GM12878 (cell line): ENCODE data around the gene PCSK2. TPM values are rescaled to one million over a fixed set of nuclear protein-coding genes. Genes with fewer than 3 reads are reported as not detected.

Experiments
- ATAC-seq: fragments of 200-7000 bp; cut with Tn5 transposase; 3 replicates; pipeline ENCODE4 v1.9.1; 2020; ENCODE audit warnings: mild to moderate bottlenecking, moderate library complexity
- BruUV-seq: library from RNA; stranded (reverse); fragments of 400-500 nt; replicated peaks from 2 replicates; lab custom pipeline; 2021; lab: Mats Ljungman, UMichigan
- CTCF ChIA-PET: fragments of 300-600 bp; sonication (Branson Sonifier 250); formaldehyde crosslinking; extraction: SDS; loops from one replicate; lab custom pipeline; 2021; ENCODE audit warnings: inconsistent platforms; lab: Yijun Ruan, JAX
- POLR2A ChIA-PET: fragments of 350-600 bp; formaldehyde crosslinking; extraction: SDS; loops from one replicate; lab custom pipeline; 2021; ENCODE audit warnings: inconsistent platforms; lab: Charles Lee
- RAD21 ChIA-PET: fragments of 300-600 bp; sonication (Branson Sonifier 250); formaldehyde crosslinking; loops from one replicate; lab custom pipeline; 2023; ENCODE audit warnings: antibody characterized with exemption; ENCODE audit not compliant: unreplicated experiment; lab: Charles Lee
- SMC1A ChIA-PET: fragments of 300-600 bp; sonication (Branson Sonifier 250); formaldehyde crosslinking; loops from one replicate; lab custom pipeline; 2023; ENCODE audit not compliant: unreplicated experiment, uncharacterized antibody; lab: Charles Lee
- DNase-seq: peaks from one replicate; pipeline ENCODE4 v3.0.0-alpha.2; 2011; ENCODE audit warnings: low read depth, low spot score
- FAIRE-seq: peaks from 3 replicates; lab custom pipeline; 2011; peaks lifted over from hg19 to GRCh38; lab: Jason Lieb, UNC
- H2AFZ ChIP-seq: 2 replicates; pipeline ENCODE4 v1.6.0; 2011; ENCODE audit warnings: low read depth, low read length, control low read depth; ENCODE audit not compliant: control insufficient read depth
- H3K27ac ChIP-seq: 2 replicates; pipeline ENCODE4 v1.5.1; 2011; ENCODE audit warnings: control low read depth; ENCODE audit not compliant: control insufficient read depth, insufficient read depth
- H3K27me3 ChIP-seq, 2 experiments: replicated peaks in 1 of 2; 2 replicates each; pipeline versions ENCODE4 v1.6.0 to v1.6.1; 2011; ENCODE audit warnings: low read length in 1 of 2; ENCODE audit not compliant: control insufficient read depth in 2 of 2, insufficient read depth in 2 of 2
- H3K36me3 ChIP-seq, 2 experiments: 2 replicates each; pipeline ENCODE4 v1.5.1; 2011; ENCODE audit warnings: low read length in 1 of 2; ENCODE audit not compliant: control insufficient read depth in 2 of 2, insufficient read depth in 2 of 2
- H3K4me1 ChIP-seq: 2 replicates; pipeline ENCODE4 v1.6.1; 2011; ENCODE audit warnings: mild to moderate bottlenecking, low read length, moderate library complexity, mixed read lengths; ENCODE audit not compliant: control insufficient read depth, insufficient read depth
- H3K4me2 ChIP-seq: 2 replicates; pipeline ENCODE4 v1.6.0; 2011; ENCODE audit warnings: control low read depth; ENCODE audit not compliant: control insufficient read depth, insufficient read depth
- H3K4me3 ChIP-seq: fragments of 200-600 bp; sonication (generic); 2 replicates; pipeline ENCODE4 v1.5.1; 2016
- H3K79me2 ChIP-seq: 2 replicates; pipeline ENCODE4 v1.6.0; 2011; ENCODE audit warnings: low read length; ENCODE audit not compliant: control insufficient read depth, insufficient read depth
- H3K9ac ChIP-seq: 2 replicates; pipeline ENCODE4 v1.8.0; 2011; ENCODE audit warnings: low read length, control low read depth, mixed read lengths; ENCODE audit not compliant: control insufficient read depth, insufficient read depth
- H3K9me3 ChIP-seq: replicated peaks from 3 replicates; pipeline ENCODE4 v1.5.1; 2011; ENCODE audit warnings: mild to moderate bottlenecking, low read length; ENCODE audit not compliant: control insufficient read depth, insufficient read depth
- H4K20me1 ChIP-seq: 2 replicates; pipeline ENCODE4 v1.6.0; 2011; ENCODE audit not compliant: control insufficient read depth, insufficient read depth
- CBFB ChIP-seq: IDR thresholded peaks from 2 replicates; pipeline ENCODE4 v1.6.1; 2016; ENCODE audit warnings: antibody characterized with exemption, low read depth
- CHD1 ChIP-seq: IDR thresholded peaks from 2 replicates; pipeline ENCODE4 v1.6.1; 2012; ENCODE audit warnings: low read depth, low read length, improper control_type of control experiment
- E4F1 ChIP-seq: fragments of 450-650 bp; IDR thresholded peaks from 2 replicates; pipeline ENCODE4 v1.6.1; 2018; ENCODE audit warnings: borderline replicate concordance, mild to moderate bottlenecking; ENCODE audit not compliant: partially characterized antibody
- JUNB ChIP-seq: IDR thresholded peaks from 2 replicates; pipeline ENCODE4 v1.6.1; 2016; ENCODE audit warnings: antibody characterized with exemption, mild to moderate bottlenecking
- MAX ChIP-seq: IDR thresholded peaks from 2 replicates; pipeline ENCODE4 v1.6.1; 2012; ENCODE audit warnings: low read depth, low read length, improper control_type of control experiment
- POLR2A ChIP-seq: IDR thresholded peaks from 2 replicates; pipeline ENCODE4 v1.6.1; 2011; ENCODE audit warnings: low read depth, mild to moderate bottlenecking, low read length
- POLR2AphosphoS5 ChIP-seq: IDR thresholded peaks from 2 replicates; pipeline ENCODE4 v1.6.1; 2011; ENCODE audit warnings: mild to moderate bottlenecking, low read length, inconsistent platforms
- SPI1 ChIP-seq: IDR thresholded peaks from 2 replicates; pipeline ENCODE4 v1.6.1; 2011; ENCODE audit warnings: low read depth, mild to moderate bottlenecking, low read length, moderate library complexity, borderline replicate concordance; ENCODE audit not compliant: insufficient read depth
- SREBF1 ChIP-seq: IDR thresholded peaks from 2 replicates; pipeline ENCODE4 v1.6.1; 2012; ENCODE audit warnings: mild to moderate bottlenecking, low read length
- ZZZ3 ChIP-seq: IDR thresholded peaks from 2 replicates; pipeline ENCODE4 v1.6.1; 2011; ENCODE audit warnings: low read depth; ENCODE audit not compliant: control insufficient read depth, insufficient read length
- WGBS: methylation state at CpG from one replicate; pipeline ENCODE4 v1.1.6; 2016; ENCODE audit warnings: low lambda C conversion rate; ENCODE audit not compliant: insufficient replicate concordance, insufficient coverage; ENCODE audit errors: missing lambda C conversion rate; 5-methylcytosine and 5-hydroxymethylcytosine counted together
- in situ Hi-C: fragments of 300-500 bp; cut with MboI; formaldehyde crosslinking; loops from 9 replicates; pipeline ENCODE4 v1.14.3; 2018; ENCODE audit warnings: mixed read lengths
- intact Hi-C: fragments of 100-400 bp; cut with micrococcal nuclease; formaldehyde crosslinking; loops from one replicate; pipeline ENCODE4 v1.14.2; 2022; ENCODE audit not compliant: unreplicated experiment
- polyA plus RNA-seq, 11 experiments: library from polyadenylated mRNA; depleted of rRNA in 4 of 11; unstranded in 6 of 11; stranded (reverse) in 5 of 11; fragments of >200 nt; fragmentation: Nextera tagmentation in 4 of 11; fragmentation: Illumina TruSeq in 1 of 11; extraction: Ambion mirVana in 4 of 11; extraction: Trizol in 1 of 11; gene quantifications; 1 replicate in 1 of 11; 2 replicates in 10 of 11; pipeline versions ENCODE4 v1.2.1 to v1.2.3, GENCODE V29; 2011 to 2016; ENCODE audit warnings: inconsistent platforms in 2 of 11, missing spikeins in 2 of 11, low read depth in 1 of 11
- total RNA-seq, 4 experiments: library from RNA; depleted of rRNA in 3 of 4; stranded (reverse); fragments of >200 nt in 3 of 4; fragmentation: Illumina TruSeq in 1 of 4; extraction: Trizol in 1 of 4; gene quantifications; 2 replicates each; pipeline versions ENCODE4 v1.2.1 to v1.2.3, GENCODE V29; 2013 to 2021

The PCSK2 gene
- total and polyA plus RNA-seq, 10 of the 15 experiments (the other 5 are each of a cell fraction or from before 2014, with no cell fraction given): not detected

GRCh38 chr20:17273717-17274116 is 46.9 kb downstream of the PCSK2 start:
- BruUV-seq: no TSS peak
- intact Hi-C loops: no loop called here

GRCh38 chr20:17276101-17276500 is 49.3 kb downstream of the PCSK2 start:
- no TSS peak for BruUV-seq
- CTCF ChIA-PET: no interaction called here
- TF ChIP-seq E4F1: no peak
- no peak for TF ChIP-seq MAX
- TF ChIP-seq CHD1: no peak
- TF ChIP-seq POLR2A: no peak
- TF ChIP-seq CBFB: no peak
- TF ChIP-seq SREBF1: no peak
- no peak for TF ChIP-seq ZZZ3
- TF ChIP-seq JUNB: no peak
- Histone ChIP-seq H3K9ac (no peak overlapping the region), H3K4me1 (no peaks in the 10 kb centered on the region), H3K9me3 (no peaks in the 10 kb centered on the region), H4K20me1 (no peaks in the 10 kb centered on the region), H2AFZ (no peak overlapping the region), H3K27me3 (no peaks in the 10 kb centered on the region), H3K4me3 (no peak overlapping the region), H3K36me3 (no peaks in the 10 kb centered on the region), H3K79me2 (no peaks in the 10 kb centered on the region), H3K4me2 (no peak overlapping the region), H3K27ac (no peak overlapping the region)
- RAD21 ChIA-PET: no interaction called here
- SMC1A ChIA-PET: no interaction called here
- POLR2A ChIA-PET: no interaction called here
- DNase-seq: no peak
- ATAC-seq: no peak
- intact Hi-C loops: no loop called here
- in situ Hi-C loops: no loop called here
- no peak for FAIRE-seq

More at GRCh38 chr20:17273717-17274116, 46.9 kb downstream of the PCSK2 start:
- DNase-seq: no peak
- ChIA-PET SMC1A (no interaction called here), RAD21 (no interaction called here), CTCF (no interaction called here), POLR2A (no interaction called here)
- no peak overlapping the region for H3K4me2 ChIP-seq
- in situ Hi-C loops: no loop called here
- H3K79me2 ChIP-seq: no peaks in the 10 kb centered on the region
- H4K20me1 ChIP-seq: no peaks in the 10 kb centered on the region
- no peak for ATAC-seq
- no peaks in the 10 kb centered on the region for H3K27me3 ChIP-seq
- FAIRE-seq: no peak
- no peak overlapping the region for H3K9ac ChIP-seq
- H3K36me3 ChIP-seq: no peaks in the 10 kb centered on the region
- TF ChIP-seq POLR2AphosphoS5: no peak
- peak; percentile 40; the same call in 1 of the 2 replicates for TF ChIP-seq SPI1
- TF ChIP-seq, all 136 proteins: peak for 1
- WGBS: 31% methylated on average over 3 of the region's 3 CpGs
- Histone ChIP-seq H3K4me1 (no peaks in the 10 kb centered on the region), H3K9me3 (no peaks in the 10 kb centered on the region), H2AFZ (no peak overlapping the region), H3K4me3 (no peak overlapping the region), H3K27ac (no peak overlapping the region)
